Endometrial microvascular endothelial cells (primary cell): ENCODE results near the gene FRMD5. TPM values are rescaled to one million over a fixed set of nuclear protein-coding genes. Genes with fewer than 3 reads are reported as not detected.

ENCODE experiments used
- in situ Hi-C: cut with HindIII; loops from 2 replicates; pipeline ENCODE4 v1.10.0; 2017; ENCODE audit warnings: low sequenced_read_pairs, low pct_unique_long_range_greater_than_20kb; ENCODE audit errors: inconsistent ontology term
- total RNA-seq: library from RNA; depleted of rRNA; stranded (reverse); fragments of >200 nt; gene quantifications from one replicate; pipeline ENCODE4 v1.2.3, GENCODE V29; 2015; ENCODE audit errors: inconsistent ontology term

Gene FRMD5
- total RNA-seq, 1 donor from 2014 or later: 0.28 TPM

DNA sequence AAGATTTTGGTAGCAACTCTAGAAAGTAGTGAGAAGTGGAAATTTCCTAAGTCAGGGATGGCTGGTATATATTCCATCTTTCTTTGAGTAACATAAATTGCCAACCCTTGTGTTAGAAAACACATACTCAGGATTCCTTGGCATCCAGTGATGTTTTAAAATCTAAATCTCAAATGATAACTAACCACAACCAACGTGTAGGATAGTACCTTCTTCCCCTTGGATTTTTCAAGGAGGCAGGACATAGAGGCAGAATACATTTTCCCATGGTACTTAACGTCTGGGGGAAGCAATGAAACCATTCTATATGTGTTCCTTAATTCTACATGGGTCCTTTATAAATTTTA is 274.8 kb downstream of the FRMD5 start:
- in situ Hi-C loops: loop anchor here (25.0 kb wide), 1 partner anchor 592 kb away; no protein-coding TSS in a partner anchor

DNA sequence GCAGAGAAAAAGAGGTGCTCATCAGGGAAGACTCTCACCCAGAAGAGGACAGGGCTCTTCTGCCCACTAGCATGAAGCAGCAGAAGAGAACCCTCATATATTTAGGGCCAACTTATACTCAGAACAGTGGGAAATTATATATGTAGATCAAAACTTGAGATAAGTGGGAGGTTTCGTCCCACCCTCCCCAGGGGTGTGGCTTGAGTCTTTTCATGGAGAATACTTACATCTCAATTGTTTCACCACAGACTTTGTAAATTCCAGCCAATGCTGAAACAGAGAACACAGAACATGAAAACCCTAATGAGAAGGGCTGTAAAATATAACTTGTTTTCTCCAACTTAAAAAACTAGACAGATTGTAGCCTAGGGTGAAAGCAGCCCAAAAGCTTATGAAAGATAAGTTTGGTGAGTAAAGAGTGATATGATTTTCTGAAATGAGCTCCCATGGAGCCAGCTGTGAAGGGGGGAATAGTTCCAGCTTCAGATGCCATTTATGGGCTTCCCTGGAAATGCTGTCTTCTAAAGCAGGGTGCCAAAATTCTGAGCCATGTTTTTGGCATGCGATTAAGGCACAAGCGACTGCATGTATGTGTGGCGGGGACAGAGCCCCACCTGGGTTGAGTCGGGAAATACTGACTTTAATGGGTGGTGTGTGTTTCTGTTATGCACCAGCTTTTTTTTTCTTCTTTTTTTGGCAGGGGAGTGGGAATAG is 275.4 kb downstream of the FRMD5 start:
- in situ Hi-C loops: loop anchor here (25.0 kb wide), 1 partner anchor 593 kb away; no protein-coding TSS in a partner anchor

DNA sequence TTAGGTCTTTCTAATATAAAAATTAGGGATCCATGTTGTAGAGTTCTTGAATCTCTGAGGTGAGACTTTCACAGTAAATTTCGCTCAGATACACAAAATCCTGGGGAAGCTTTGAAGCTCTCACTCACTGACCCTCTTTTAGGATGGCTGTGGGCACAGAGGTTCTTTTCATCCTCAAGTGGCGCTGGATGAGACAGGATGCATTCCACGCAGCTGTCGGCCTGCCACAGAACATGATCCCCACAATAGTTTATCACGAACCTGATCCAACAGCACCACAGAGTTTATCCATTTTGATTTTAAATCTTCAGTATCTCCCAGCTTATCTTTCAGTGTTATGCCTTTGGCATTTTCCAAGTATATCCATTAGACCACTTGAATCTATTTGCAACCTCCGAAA is 276.4 kb downstream of the FRMD5 start:
- in situ Hi-C loops: loop anchor here (25.0 kb wide), 1 partner anchor 594 kb away; no protein-coding TSS in a partner anchor

DNA sequence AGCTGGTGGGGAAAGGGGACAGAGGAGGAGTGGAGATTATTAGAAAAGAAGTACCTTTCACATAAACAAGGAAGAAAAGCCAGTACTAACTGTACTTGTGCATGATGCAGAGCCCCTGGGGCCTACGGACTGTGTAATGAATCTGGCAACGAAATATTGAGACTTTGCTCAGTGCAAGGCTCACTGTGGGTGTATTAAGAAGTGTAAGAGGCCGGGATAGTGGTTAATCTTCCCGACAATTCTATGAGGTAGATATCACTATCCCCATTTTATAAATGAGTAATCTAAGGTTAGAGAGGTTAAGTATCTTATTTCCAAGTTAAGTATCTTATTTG is 278.8 kb downstream of the FRMD5 start:
- in situ Hi-C loops: loop anchor here (25.0 kb wide), 1 partner anchor 596 kb away; no protein-coding TSS in a partner anchor

DNA sequence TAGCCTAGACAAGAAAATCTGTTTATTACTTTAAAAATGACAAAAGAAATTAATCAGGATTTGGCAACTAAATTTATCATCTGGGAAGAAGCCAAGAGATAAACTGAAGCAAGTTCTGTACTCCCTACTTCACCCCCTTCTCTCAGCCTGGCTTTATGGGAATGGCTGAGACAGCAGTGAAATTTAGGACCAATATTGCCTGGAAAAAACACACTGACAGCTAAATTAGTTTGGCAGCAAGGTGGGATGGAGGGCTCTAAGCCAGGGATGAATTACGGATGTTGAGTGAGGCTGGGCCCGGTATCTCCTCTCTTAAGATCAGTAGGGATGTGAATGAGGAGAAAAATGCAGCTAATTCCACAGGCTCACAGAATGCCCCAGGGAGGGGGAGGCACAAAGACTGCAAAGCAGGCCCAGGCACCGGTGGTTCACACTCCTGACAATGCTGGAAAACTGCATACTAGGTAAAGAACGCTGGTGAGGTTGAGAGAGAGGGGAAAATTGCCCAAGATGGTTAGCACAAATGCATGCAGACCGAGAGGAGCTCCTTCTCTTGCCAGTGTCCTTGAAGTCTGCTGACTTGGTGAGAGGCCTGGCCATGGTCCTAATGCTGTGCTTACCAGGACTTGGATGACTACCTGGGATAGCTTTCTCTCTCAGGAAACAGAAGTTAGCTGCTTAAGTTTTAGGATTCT is 279.3 kb downstream of the FRMD5 start:
- in situ Hi-C loops: loop anchor here (25.0 kb wide), 1 partner anchor 597 kb away; no protein-coding TSS in a partner anchor

DNA sequence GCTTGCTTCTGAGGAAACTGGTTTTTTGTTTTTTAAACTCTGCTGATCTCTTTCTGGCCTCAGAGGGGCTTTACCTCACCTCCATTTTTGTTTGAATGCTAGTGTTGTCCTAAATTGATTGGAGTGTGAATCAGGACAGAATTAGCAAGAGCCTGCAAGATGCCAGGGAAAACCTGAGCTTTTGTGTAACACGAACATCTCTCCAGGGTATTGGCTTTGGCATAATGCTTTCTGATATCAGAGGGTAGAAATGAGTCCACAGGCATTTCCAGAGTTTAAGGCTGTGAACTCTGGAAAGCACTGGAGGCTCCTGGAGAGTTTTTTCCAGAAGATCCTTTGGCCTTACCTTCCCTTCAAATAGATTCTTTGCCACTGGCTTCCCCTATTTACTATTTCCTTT is 281.1 kb downstream of the FRMD5 start:
- in situ Hi-C loops: loop anchor here (25.0 kb wide), 1 partner anchor 598 kb away; no protein-coding TSS in a partner anchor

DNA sequence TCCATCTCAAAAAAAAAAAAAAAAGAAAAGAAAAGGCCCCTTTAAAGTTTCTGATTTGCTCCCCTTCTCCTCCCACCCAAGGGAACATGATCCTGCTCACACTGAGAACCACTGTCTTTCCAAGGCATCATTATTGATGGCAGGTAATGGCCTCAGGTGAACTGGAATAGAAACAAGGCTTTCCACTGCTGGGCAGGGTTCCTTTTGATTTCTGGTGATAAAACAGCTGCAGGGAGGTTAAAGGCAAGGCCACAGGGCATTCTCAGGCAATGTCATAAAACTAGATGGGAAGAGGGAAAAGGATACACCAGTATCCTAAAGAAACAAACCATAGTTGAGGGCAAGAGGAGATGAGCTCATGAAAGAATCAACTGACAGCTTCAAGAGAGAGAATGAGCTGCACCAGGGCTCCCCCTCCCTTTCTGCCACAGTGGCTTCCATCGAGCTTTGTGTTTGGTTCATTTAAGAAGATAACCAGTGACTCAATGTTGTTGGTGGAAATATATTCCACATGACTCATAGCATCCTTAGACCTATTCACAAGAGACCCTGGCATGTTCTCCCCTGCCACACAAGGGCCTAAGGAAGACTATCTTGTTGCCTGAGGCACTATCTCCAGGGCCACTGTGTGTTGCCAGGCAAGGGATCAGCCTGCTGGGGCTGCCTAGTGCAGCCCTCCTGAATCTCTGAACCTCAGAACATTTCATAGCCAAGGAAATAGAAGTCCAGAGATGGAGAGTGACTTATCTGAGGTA is 281.9 kb downstream of the FRMD5 start:
- in situ Hi-C loops: loop anchor here (25.0 kb wide), 1 partner anchor 599 kb away; no protein-coding TSS in a partner anchor

DNA sequence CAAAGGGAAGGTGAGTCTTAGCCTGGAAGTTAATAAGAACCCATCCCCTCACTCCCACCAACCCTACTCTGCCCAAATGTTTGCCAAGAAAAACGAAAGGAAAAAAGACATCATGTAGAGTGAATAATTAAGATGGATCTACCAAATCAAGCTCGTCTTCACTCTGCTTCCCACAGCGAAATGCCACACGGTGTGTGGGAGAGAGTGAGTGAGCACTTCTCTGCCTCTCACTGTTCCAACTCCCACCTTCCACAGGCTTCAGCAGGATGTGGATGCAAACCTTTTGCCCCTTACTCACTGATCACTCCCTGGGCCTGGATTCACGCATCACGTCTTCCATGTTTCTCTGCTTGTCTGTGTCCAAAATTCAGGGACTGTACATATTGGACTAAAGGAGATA is 282.9 kb downstream of the FRMD5 start:
- in situ Hi-C loops: loop anchor here (25.0 kb wide), 1 partner anchor 600 kb away; no protein-coding TSS in a partner anchor

DNA sequence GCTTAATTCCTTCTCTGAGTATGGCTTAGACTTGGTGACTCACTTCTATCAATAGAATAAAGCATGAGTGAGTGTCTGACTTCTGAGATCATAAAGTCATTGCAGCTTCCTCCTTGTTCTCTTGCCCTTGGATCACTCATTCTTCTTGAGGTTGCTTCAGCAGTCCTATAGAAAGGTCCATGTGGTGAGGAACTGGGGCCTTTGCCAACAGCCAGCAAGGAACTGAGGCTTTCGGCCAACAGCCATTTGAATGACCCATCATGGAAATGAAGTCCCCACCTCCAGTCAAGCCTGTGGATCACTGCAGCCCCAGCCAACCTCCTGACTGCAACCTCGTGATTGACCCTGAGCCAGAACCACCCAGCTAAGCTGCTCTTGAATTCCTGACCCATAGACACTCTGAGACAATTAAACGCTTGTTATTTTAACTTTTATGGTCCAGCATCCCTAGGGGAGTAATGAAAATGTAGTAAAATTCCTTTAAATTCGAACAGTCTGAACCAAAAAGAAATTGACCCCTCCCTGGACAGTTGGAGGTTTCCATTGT is 283.8 kb downstream of the FRMD5 start:
- in situ Hi-C loops: loop anchor here (25.0 kb wide), 1 partner anchor 601 kb away; no protein-coding TSS in a partner anchor

DNA sequence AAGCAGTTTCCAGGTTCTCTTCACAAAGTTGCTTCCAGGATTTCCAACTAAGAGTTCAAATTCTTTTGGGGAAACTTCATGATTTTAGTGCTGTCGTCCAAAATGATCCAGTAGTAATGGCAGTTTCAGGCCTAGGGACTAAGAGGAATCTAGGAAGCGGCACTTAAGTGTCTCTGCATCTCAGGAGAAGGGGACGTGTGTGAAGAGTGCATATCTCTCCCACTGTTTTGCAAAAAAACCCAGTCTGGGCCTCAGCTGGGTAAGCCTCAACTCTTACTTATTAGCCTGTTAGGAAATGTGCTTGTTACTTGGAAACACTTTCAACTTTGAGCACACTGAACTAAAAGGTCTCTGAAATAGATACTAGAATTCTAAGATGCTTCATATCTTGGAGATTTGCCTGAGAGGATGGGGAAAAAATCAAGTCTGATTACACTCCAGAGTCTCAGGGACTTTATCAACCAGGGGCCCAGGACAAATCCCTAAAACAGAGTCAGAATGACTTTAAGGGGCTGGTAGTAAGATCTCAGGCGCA is 286.5 kb downstream of the FRMD5 start:
- in situ Hi-C loops: loop anchor here (10.0 to 25.0 kb wide), 2 partner anchors 316 to 604 kb away; no protein-coding TSS in a partner anchor

DNA sequence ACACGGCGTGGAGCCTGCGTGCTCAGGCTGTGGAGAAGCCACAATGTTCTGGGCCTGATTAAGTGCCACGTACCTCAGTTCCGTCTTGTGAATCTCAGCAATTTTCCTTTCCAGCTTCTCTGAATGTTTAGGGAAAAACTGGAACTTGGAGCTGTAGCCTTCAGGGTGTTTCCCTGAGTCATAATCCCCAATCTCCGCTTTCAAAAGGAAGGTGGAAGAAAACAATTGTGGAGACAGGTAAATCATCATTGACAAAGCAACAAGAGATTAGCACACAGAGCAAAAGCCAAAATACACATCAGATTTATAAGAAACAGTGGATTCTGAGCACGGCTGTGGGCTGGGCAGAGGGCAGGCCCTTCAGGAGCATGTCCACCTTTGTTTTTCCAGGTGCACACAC is 289.3 kb downstream of the FRMD5 start:
- in situ Hi-C loops: loop anchor here (10.0 to 25.0 kb wide), 2 partner anchors 319 to 607 kb away; no protein-coding TSS in a partner anchor

DNA sequence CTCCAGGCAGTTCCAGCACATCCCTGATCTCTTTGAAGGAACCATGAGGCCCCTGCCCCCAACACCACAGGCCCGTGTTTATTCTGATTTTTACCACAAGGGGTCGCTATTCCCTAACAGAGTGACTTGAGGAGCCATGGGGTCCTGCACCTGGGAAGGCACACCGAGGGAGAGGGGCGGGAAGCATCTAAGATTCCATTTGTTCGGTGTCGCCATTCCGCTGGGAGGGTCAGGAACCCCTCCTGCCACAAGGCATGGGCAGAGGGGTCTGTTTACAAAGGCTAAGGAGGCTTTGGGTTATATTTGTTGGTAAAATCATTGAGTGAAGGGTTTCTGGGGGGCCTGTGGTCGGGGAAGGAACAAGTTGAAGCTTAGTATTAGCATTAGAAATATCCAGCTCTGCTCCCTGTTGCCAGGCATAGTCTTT is 291.2 kb downstream of the FRMD5 start:
- in situ Hi-C loops: loop anchor here (10.0 to 25.0 kb wide), 2 partner anchors 321 to 608 kb away; no protein-coding TSS in a partner anchor

DNA sequence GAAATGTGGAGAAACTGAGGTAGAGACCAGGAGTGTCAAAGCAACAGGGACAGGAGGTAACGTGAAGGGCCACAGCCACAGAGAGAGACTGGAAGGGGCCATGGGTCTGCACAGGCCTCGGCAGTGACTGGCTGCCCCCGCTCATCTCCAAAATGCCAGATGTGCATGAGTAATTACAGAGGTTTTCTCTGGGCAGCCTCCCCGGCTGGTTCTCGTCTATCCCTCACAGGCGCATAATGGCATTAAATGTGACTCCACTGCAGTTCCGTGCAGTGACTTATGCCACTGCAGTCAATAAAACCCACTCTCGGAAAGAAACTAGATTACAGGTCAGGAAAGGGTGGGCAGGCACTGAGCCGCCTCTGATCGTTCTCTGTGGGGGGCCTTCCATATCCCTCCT is 293.6 kb downstream of the FRMD5 start:
- in situ Hi-C loops: loop anchor here (10.0 to 25.0 kb wide), 2 partner anchors 323 to 611 kb away; no protein-coding TSS in a partner anchor

DNA sequence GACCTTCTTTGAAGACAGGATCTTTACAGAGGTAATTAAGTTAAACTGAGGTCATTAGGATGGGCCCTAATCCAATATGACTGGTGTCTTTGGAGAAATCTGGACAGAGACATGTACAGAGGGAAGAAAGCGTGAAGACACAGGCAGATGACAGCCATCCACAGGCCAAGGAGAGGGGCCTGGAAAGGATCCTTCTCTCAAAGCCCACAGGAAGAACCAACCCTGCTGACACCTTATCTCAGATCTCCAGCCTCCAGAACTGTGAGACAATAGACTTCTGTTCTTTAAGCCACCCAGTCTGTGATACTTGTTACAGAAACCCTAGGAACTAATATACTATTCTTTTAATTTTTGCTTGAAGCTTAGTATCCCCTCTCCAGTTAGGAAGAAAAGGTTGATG is 294.1 kb downstream of the FRMD5 start:
- in situ Hi-C loops: loop anchor here (10.0 to 25.0 kb wide), 2 partner anchors 324 to 611 kb away; no protein-coding TSS in a partner anchor

DNA sequence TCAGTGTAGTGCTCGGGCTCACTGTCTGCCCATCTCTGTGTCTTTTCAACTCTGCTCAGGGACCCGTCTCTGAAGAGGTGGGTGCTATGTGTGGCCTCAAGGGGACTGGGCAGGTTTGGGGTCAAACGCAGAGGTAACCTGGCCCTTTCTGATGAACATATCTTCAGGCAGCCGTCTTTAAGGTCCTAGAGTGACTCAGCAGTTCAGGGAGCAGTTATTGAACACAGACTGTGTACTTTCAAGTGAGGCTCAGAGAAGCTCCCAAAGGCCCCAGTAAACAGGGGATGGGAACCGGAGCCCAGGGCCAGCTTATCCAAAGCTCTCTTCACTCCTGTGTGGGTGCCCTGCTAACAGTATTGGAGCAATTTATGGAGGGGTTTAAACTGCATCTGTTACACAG is 295.1 kb downstream of the FRMD5 start:
- in situ Hi-C loops: loop anchor here (10.0 to 25.0 kb wide), 2 partner anchors 325 to 612 kb away; no protein-coding TSS in a partner anchor

DNA sequence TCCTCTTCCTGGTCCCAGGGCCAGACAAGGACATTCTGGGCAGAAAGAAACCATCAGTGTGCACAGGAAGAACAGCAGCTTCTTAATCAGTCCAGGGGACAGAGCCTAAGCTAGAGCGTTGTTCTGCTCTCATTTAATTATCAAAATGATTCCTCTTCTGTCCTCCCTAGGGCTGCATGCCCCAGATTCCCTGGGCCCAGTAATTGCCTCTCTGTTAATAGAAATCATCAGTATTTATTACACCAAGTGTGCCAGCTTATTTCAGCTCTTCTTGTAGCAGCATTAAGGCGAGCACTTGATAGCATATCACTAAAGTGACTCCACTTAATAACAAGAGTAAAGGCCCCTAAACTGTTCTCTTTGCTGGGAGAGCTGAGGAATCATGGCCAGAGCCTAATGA is 296.2 kb downstream of the FRMD5 start:
- in situ Hi-C loops: no loop called here

DNA sequence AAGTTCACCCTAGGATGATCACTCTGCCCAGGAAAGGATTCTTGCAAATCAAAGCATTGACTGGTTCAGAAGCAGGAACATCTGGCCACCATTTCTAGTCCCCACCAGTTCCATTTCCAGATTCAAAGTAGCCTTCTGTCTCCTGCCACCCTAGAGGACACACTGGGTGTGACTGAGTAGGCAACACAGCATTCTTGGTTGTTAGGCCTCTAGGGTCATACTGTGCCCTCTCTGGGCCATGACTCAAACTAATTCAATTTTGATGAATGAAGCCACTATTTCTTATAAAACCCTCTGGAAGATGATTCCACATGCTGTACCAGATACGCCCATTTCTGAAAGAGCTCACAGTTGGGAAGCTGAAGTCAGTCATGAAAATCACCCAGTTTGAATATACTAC is 298.5 kb downstream of the FRMD5 start:
- in situ Hi-C loops: no loop called here

DNA sequence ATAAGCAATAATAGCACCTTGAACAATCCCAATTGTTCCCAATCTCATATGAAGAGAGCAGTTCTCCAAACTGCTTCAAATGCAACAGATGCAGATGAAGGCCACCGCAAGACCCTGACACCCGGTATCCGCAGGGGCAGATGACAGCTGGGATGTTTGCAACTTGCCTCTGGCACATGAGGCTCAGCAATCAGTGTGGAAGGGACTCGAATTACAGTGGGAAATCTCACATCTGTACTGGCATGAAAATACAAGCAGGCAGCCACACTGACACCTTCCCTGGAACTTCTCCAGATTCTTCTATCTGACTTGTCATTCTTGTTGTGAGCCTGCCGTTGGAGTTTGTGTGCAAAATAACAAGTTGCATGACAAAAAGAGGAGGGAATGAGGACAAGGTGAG is 299.5 kb downstream of the FRMD5 start:
- in situ Hi-C loops: no loop called here
